Measurements from ENCODE around the gene COA3.

DNA sequence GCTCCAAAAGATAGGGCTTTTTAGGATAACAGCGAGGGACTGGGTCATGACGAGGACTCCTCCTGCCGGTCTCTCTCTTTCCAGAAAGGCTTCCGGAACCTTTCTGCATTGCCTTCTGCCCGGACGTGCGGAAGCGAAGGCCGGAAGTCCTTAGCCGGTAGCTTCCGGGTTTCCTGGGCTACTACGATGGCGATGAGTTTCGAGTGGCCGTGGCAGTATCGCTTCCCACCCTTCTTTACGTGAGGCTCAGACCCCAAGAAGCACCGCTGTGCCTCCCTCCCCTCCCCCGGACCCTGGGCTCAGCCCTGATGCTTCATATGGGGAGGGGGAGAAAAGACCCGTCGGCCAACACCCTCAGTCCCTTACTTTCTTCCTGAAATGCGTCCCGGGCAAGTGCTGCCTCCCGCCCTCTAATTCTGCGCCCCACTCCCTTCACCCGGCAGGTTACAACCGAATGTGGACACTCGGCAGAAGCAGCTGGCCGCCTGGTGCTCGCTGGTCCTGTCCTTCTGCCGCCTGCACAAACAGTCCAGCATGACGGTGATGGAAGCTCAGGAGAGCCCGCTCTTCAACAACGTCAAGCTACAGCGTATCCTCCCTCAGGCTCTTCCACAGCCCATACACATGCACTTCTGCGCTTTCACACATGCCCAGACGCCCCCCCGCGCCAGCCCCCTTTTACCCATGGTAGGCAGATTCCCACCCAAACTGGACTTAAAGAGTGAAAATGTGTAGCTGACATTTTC is 25.0 kb downstream of the COA3 start, which contains the start of gene VPS25:
- no peak for TF ChIP-seq EZH2 (IDR thresholded peaks at IDR 0.05)
- TF ChIP-seq POLR2AphosphoS5 (IDR thresholded peaks at IDR 0.05; ENCODE audit: borderline replicate concordance, low read depth, low read length) = peak; percentile 97
- no peak for TF ChIP-seq FOXP2 (optimal IDR thresholded peaks at IDR 0.05; ENCODE audit: control extremely low read depth, extremely low read length, insufficient read depth)
